Right cardiac atrium (tissue), 5 donors: ENCODE data around the gene MAML3. TPM values are rescaled to one million over a fixed set of nuclear protein-coding genes. Genes with fewer than 3 reads are reported as not detected.

Source experiments
- ATAC-seq, 2 donors: fragments of 200-7000 bp; cut with Tn5 transposase; one replicate each; pipeline versions ENCODE4 v1.8.0 to v1.9.1; 2020; ENCODE audit warnings: moderate library complexity in 2 of 2, mild to moderate bottlenecking in 1 of 2
- DNase-seq, 3 donors: peaks; one replicate each; pipeline ENCODE4 v3.0.0-alpha.2; 2020
- H3K27ac ChIP-seq: one replicate; pipeline ENCODE4 v1.5.1; 2013; ENCODE audit warnings: mild to moderate bottlenecking, low read length, control low read depth, moderate library complexity
- H3K27me3 ChIP-seq: one replicate; pipeline ENCODE4 v1.6.1; 2013; ENCODE audit not compliant: control insufficient read depth, insufficient read depth
- H3K4me1 ChIP-seq: one replicate; pipeline ENCODE4 v1.6.1; 2013; ENCODE audit warnings: low read length; ENCODE audit not compliant: control insufficient read depth, insufficient read depth
- H3K4me3 ChIP-seq: one replicate; pipeline ENCODE4 v1.5.1; 2013; ENCODE audit warnings: low read length, control low read depth
- H3K9me3 ChIP-seq: one replicate; pipeline ENCODE4 v1.6.1; 2013; ENCODE audit warnings: low read length; ENCODE audit not compliant: control insufficient read depth
- WGBS: extraction: QIAGEN DNeasy Blood & Tissue Kit; methylation state at CpG from one replicate; pipeline ENCODE4 v1.1.7; 2013; 5-methylcytosine and 5-hydroxymethylcytosine counted together
- intact Hi-C, 4 donors: fragments of 100-400 bp; cut with DNase I; formaldehyde crosslinking; loops; one replicate each; pipeline versions ENCODE4 v1.11.0 to v1.14.0; 2022 to 2023
- polyA plus RNA-seq: library from polyadenylated mRNA; stranded (reverse); fragments of 200-250 nt; gene quantifications from one replicate; pipeline ENCODE4 v1.2.3, GENCODE V29; 2013
- total RNA-seq, 4 donors: library from RNA; stranded (reverse); fragmentation: NEBNext Ultra II Directional; extraction: Animal tissue kit (Norgen Biotek cat#: 25700); gene quantifications; one replicate each; pipeline ENCODE4 v1.2.1, GENCODE V29; 2021
- donor health status: healthy with polysubstance abuse.
- donor health status: DM: no; HTN: yes; CAD: no.
- donor health status: DM: no; HTN: no; CAD: no.
- donor health status: DM: no; HTN: yes; CAD: no; lungs with severe emphysema.
- donor health status: DM: yes; HTN: yes; CAD: no.

MAML3 gene
- total and polyA plus RNA-seq, 5 donors = 1.6 to 4.2 (median 3.2) TPM

- Histone ChIP-seq H3K27me3 (no peaks in the 10 kb centered on the region), H3K27ac (peak overlapping the region; percentile 78), H3K9me3 (no peaks in the 10 kb centered on the region), H3K4me3 (peak overlapping the region; percentile 40), H3K4me1 (peaks cover 9% of the 10 kb centered on the region)
- 26% methylated on average over 2 of the region's 2 CpGs for WGBS
- ATAC-seq = peak; percentile 36 to 57
- intact Hi-C loops = loop anchor here in 1 of 4 donors (10.0 kb wide), 2 partner anchors 91 to 151 kb away; no protein-coding TSS in a partner anchor
- no peak for DNase-seq
Measured at GRCh38 chr4:139763672-139764071, 390.3 kb downstream of the MAML3 start.

GRCh38 chr4:139763205-139763604 lies 390.8 kb downstream of the MAML3 start:
- ATAC-seq = peak in 1 of 2 donors; percentile 4
- peaks cover 9% of the 10 kb centered on the region for H3K4me1 ChIP-seq
- peak overlapping the region; percentile 40 for H3K4me3 ChIP-seq

DNA sequence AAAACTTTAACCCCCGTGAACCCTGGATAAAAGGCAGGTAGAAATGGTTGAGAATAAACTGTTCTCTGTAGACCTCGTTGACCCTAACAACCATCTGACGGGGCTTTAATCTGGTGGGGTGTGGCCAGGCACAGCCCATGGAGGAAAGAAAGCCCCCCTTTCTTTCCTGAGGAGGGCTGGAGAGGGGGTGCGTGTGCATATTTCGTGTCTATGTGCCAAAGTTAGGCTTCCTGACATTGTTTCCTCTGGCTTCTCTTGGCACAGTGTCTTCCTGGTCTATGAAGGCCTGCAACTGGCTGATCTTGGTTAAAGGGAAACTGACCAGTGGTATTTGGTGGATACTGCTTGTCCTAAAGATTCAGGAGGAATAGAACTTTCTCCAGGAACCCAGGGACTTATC lies 391.3 kb downstream of the MAML3 start:
- peak overlapping the region; percentile 40 for H3K4me3 ChIP-seq

More at GRCh38 chr4:139763205-139763604, 390.8 kb downstream of the MAML3 start:
- WGBS = 20% methylated on average over 6 of the region's 6 CpGs
- H3K27me3 ChIP-seq = no peaks in the 10 kb centered on the region
- H3K27ac ChIP-seq = peak overlapping the region; percentile 99
- intact Hi-C loops = loop anchor here in 1 of 4 donors (10.0 kb wide), 2 partner anchors 92 to 152 kb away; no protein-coding TSS in a partner anchor
- no peaks in the 10 kb centered on the region for H3K9me3 ChIP-seq
- no peak for DNase-seq

GRCh38 chr4:139761461-139761860 lies 392.5 kb downstream of the MAML3 start:
- peaks cover 14% of the 10 kb centered on the region for H3K4me1 ChIP-seq
- intact Hi-C loops = loop anchor here in 1 of 4 donors (10.0 kb wide), 2 partner anchors 93 to 153 kb away; no protein-coding TSS in a partner anchor
- DNase-seq (no peak), ATAC-seq (peak in 1 of 2 donors; percentile 6)
- peak overlapping the region; percentile 99 for H3K27ac ChIP-seq
- 33% methylated on average over 4 of the region's 4 CpGs for WGBS
- H3K9me3 ChIP-seq = no peaks in the 10 kb centered on the region
- H3K27me3 ChIP-seq = no peaks in the 10 kb centered on the region
- H3K4me3 ChIP-seq = no peak overlapping the region

More for the DNA sequence above, 391.3 kb downstream of the MAML3 start:
- WGBS = 22% methylated on average over 5 of the region's 5 CpGs
- intact Hi-C loops = loop anchor here in 1 of 4 donors (10.0 kb wide), 2 partner anchors 92 to 152 kb away; no protein-coding TSS in a partner anchor
- ATAC-seq (peak; percentile 75 to 95), DNase-seq (peak in 2 of 3 donors; percentile 49 to 72)
- no peaks in the 10 kb centered on the region for H3K9me3 ChIP-seq
- peaks cover 9% of the 10 kb centered on the region for H3K4me1 ChIP-seq
- H3K27ac ChIP-seq = peak overlapping the region; percentile 99
- H3K27me3 ChIP-seq = no peaks in the 10 kb centered on the region

GRCh38 chr4:139760567-139760966 lies 393.4 kb downstream of the MAML3 start:
- peaks cover 14% of the 10 kb centered on the region for H3K4me1 ChIP-seq
- H3K27me3 ChIP-seq = no peaks in the 10 kb centered on the region
- H3K4me3 ChIP-seq = no peak overlapping the region
- 64% methylated on average over 4 of the region's 4 CpGs for WGBS
- intact Hi-C loops = loop anchor here in 1 of 4 donors (10.0 kb wide), 2 partner anchors 94 to 154 kb away; no protein-coding TSS in a partner anchor
- no peaks in the 10 kb centered on the region for H3K9me3 ChIP-seq
- ATAC-seq (no peak), DNase-seq (no peak)
- H3K27ac ChIP-seq = no peak overlapping the region

GRCh38 chr4:139759097-139759496 lies 394.9 kb downstream of the MAML3 start:
- Histone ChIP-seq H3K4me1 (peaks cover 14% of the 10 kb centered on the region), H3K4me3 (no peak overlapping the region), H3K27ac (no peak overlapping the region), H3K9me3 (no peaks in the 10 kb centered on the region), H3K27me3 (no peaks in the 10 kb centered on the region)
- WGBS = 92% methylated on average over 4 of the region's 4 CpGs
- ATAC-seq (no peak), DNase-seq (no peak)
- intact Hi-C loops = no loop called here

DNA sequence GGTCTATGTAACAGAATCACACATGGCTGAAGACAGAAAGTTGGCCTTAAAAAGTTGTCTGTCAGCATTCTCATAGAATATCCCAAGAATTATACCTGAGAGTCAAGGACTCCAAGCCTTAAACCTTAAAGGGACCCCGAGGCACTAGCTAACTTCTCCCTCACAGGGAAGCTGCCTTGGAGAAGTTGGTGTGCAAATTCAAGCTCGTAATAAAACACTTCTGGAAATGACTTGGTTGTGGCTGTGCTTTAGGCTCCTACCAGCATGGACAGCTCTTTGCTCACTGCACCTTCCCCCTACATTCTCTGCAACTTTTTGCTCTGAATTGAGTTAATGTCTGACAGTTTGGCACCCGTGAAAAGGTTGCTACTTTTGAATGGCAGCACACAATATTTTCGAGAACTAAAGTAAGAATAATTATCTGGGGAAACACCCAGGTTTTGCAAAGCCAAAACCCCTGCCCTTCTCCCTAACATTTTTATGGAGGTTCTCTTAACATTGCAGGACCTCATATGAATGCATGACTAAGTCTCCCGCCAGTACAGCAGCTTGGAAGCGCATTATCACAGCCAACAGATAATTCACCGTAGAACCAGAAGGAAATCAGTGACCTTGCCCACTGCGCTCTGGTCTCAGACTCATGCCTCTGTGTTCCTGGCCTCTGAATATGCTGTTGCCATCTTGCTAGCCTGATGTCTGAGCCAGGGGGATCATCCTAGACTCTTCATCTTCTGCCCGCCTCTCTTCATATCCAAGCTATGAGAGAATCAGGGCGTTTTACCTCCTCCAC lies 397.4 kb downstream of the MAML3 start:
- 70% methylated on average over 10 of the region's 10 CpGs for WGBS
- intact Hi-C loops = no loop called here
- no peak for DNase-seq
- no peak overlapping the region for H3K4me3 ChIP-seq
- no peaks in the 10 kb centered on the region for H3K27me3 ChIP-seq
- H3K4me1 ChIP-seq = peaks cover 5% of the 10 kb centered on the region
- H3K9me3 ChIP-seq = no peaks in the 10 kb centered on the region
- ATAC-seq = peak; percentile 29 to 49
- no peak overlapping the region for H3K27ac ChIP-seq

- Histone ChIP-seq H3K27ac (no peak overlapping the region), H3K4me3 (no peak overlapping the region), H3K4me1 (peaks cover 5% of the 10 kb centered on the region), H3K9me3 (no peaks in the 10 kb centered on the region), H3K27me3 (no peaks in the 10 kb centered on the region)
- no peak for DNase-seq
- WGBS = 87% methylated on average over 12 of the region's 12 CpGs
- ATAC-seq = no peak
- intact Hi-C loops = no loop called here
Measured at GRCh38 chr4:139754938-139755337, 399.0 kb downstream of the MAML3 start.

- H3K27ac ChIP-seq = no peak overlapping the region
- no peaks in the 10 kb centered on the region for H3K27me3 ChIP-seq
- DNase-seq = no peak
- 88% methylated on average over 3 of the region's 3 CpGs for WGBS
- H3K4me3 ChIP-seq = no peak overlapping the region
- H3K9me3 ChIP-seq = no peaks in the 10 kb centered on the region
- ATAC-seq = no peak
- intact Hi-C loops = no loop called here
- H3K4me1 ChIP-seq = peaks cover 5% of the 10 kb centered on the region
Measured at GRCh38 chr4:139753686-139754085, 400.3 kb downstream of the MAML3 start.

- Histone ChIP-seq H3K27ac (no peak overlapping the region), H3K4me3 (no peak overlapping the region), H3K4me1 (no peaks in the 10 kb centered on the region), H3K9me3 (no peaks in the 10 kb centered on the region), H3K27me3 (no peaks in the 10 kb centered on the region)
- ATAC-seq (no peak), DNase-seq (no peak)
- intact Hi-C loops = loop anchor here in 1 of 4 donors (10.0 kb wide), 1 partner anchor 75 kb away; no protein-coding TSS in a partner anchor
- 84% methylated on average over 4 of the region's 4 CpGs for WGBS
Measured at GRCh38 chr4:139749835-139750498, 404.0 kb downstream of the MAML3 start.

GRCh38 chr4:139749338-139749737 lies 404.6 kb downstream of the MAML3 start:
- H3K27ac ChIP-seq = no peak overlapping the region

More at GRCh38 chr4:139749338-139749737, 404.6 kb downstream of the MAML3 start:
- H3K4me3 ChIP-seq = no peak overlapping the region
- H3K4me1 ChIP-seq = no peaks in the 10 kb centered on the region
- WGBS = 74% methylated on average over 6 of the region's 6 CpGs
- H3K9me3 ChIP-seq = no peaks in the 10 kb centered on the region
- ATAC-seq (no peak), DNase-seq (no peak)
- intact Hi-C loops = loop anchor here in 1 of 4 donors (10.0 kb wide), 1 partner anchor 75 kb away; no protein-coding TSS in a partner anchor
- no peaks in the 10 kb centered on the region for H3K27me3 ChIP-seq
